ENCODE measurements around the gene LNX2.

The LNX2 gene

DNA sequence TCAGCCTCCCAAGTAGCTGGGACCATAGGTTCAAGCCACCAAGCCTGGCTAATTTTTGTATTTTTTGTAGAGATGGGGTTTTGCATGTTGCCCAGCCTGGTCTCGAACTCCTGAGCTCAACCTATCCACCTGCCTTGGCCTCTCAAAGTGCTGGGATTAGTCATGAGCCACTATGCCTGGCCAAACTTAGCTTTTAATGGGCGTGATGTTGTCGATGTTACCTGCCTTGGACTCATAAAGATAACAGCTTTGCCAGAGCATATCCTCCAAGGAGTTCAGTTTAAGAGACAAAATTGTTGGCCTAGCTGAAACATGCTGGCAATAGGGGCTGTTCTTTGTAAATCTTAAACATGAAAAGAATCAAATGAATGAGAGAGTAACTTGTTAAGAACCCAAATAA is 14.5 kb upstream of the LNX2 start:
- no peaks in the 10 kb centered on the region for H3K36me3 ChIP-seq (ENCODE audit: insufficient read depth, low read length)
- no peaks in the 10 kb centered on the region for H3K27me3 ChIP-seq (ENCODE audit: insufficient read depth, low read length, poor library complexity, severe bottlenecking)
- H3K9me3 ChIP-seq (ENCODE audit: insufficient read depth, low read depth, low read length) = no peaks in the 10 kb centered on the region
- peaks cover 46% of the 10 kb centered on the region for H3K4me1 ChIP-seq (ENCODE audit: insufficient read depth, low read length, poor library complexity, severe bottlenecking)
- no peak overlapping the region for H3K9ac ChIP-seq (ENCODE audit: low read depth, low read length, poor library complexity, severe bottlenecking)
- H3F3A ChIP-seq (ENCODE audit: low read depth) = no peaks in the 10 kb centered on the region; the same call in 1 of the 2 replicates
- H4K20me1 ChIP-seq (ENCODE audit: insufficient read depth, low read length, poor library complexity, severe bottlenecking) = peaks cover 30% of the 10 kb centered on the region
- TF ChIP-seq CTCF (conservative IDR thresholded peaks at IDR 0.05; ENCODE audit: low read length) (no peak), EZH2phosphoT487 (IDR thresholded peaks at IDR 0.05; ENCODE audit: borderline replicate concordance) (no peak)
- no peak overlapping the region for H3K4me2 ChIP-seq (ENCODE audit: low read depth, low read length, poor library complexity, severe bottlenecking)
- H3K9me2 ChIP-seq (replicated peaks; ENCODE audit: low read depth, low read length) = no peaks in the 10 kb centered on the region
- H3K79me2 ChIP-seq (ENCODE audit: insufficient read depth, low read length) = peaks cover 59% of the 10 kb centered on the region
- H2AFZ ChIP-seq (ENCODE audit: low read length) = no peak overlapping the region
- H3K4me3 ChIP-seq (ENCODE audit: low read length, poor library complexity, severe bottlenecking) = no peak overlapping the region

- Histone ChIP-seq H3K9me2 (replicated peaks; ENCODE audit: low read depth, low read length) (no peaks in the 10 kb centered on the region), H3K36me3 (ENCODE audit: insufficient read depth, low read length) (no peaks in the 10 kb centered on the region), H3K4me3 (ENCODE audit: low read length, poor library complexity, severe bottlenecking) (no peak overlapping the region), H4K20me1 (ENCODE audit: insufficient read depth, low read length, poor library complexity, severe bottlenecking) (peaks cover 30% of the 10 kb centered on the region), H3K27me3 (ENCODE audit: insufficient read depth, low read length, poor library complexity, severe bottlenecking) (no peaks in the 10 kb centered on the region), H3K9me3 (ENCODE audit: insufficient read depth, low read depth, low read length) (no peaks in the 10 kb centered on the region), H2AFZ (ENCODE audit: low read length) (no peak overlapping the region), H3K4me2 (ENCODE audit: low read depth, low read length, poor library complexity, severe bottlenecking) (no peak overlapping the region), H3K4me1 (ENCODE audit: insufficient read depth, low read length, poor library complexity, severe bottlenecking) (peaks cover 44% of the 10 kb centered on the region), H3K9ac (ENCODE audit: low read depth, low read length, poor library complexity, severe bottlenecking) (no peak overlapping the region), H3F3A (ENCODE audit: low read depth) (no peaks in the 10 kb centered on the region; the same call in 1 of the 2 replicates), H3K79me2 (ENCODE audit: insufficient read depth, low read length) (peaks cover 57% of the 10 kb centered on the region)
- no peak for TF ChIP-seq EZH2phosphoT487 (IDR thresholded peaks at IDR 0.05; ENCODE audit: borderline replicate concordance)
- no peak for TF ChIP-seq CTCF (conservative IDR thresholded peaks at IDR 0.05; ENCODE audit: low read length)
These were observed 13.9 kb upstream of the LNX2 start for GRCh38 chr13:27634231-27634630.

DNA sequence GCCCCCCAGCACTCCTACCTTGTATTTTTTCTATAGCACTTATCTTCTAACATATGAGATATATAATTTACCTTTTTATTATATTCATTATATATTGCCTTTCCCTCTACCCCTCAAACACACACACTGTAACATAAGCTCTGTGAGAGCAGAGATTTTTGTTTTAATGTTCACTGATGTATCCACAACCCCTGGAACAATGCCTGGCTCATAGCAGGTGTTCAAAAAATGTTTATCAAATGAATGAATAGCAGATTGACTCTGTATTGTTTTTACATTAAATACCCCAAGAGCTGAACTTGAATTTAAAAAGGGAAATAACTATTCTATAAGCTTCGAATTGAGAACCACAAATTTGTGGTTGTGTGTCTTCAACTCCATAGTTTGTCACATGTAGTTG is 12.3 kb upstream of the LNX2 start:
- peaks cover 32% of the 10 kb centered on the region for H3K4me1 ChIP-seq (ENCODE audit: insufficient read depth, low read length, poor library complexity, severe bottlenecking)
- H3K36me3 ChIP-seq (ENCODE audit: insufficient read depth, low read length) = no peaks in the 10 kb centered on the region
- TF ChIP-seq EZH2phosphoT487 (IDR thresholded peaks at IDR 0.05; ENCODE audit: borderline replicate concordance) (no peak), CTCF (conservative IDR thresholded peaks at IDR 0.05; ENCODE audit: low read length) (no peak)
- H3K9me3 ChIP-seq (ENCODE audit: insufficient read depth, low read depth, low read length) = no peaks in the 10 kb centered on the region
- peaks cover 59% of the 10 kb centered on the region for H3K79me2 ChIP-seq (ENCODE audit: insufficient read depth, low read length)
- H2AFZ ChIP-seq (ENCODE audit: low read length) = no peak overlapping the region
- no peaks in the 10 kb centered on the region; the same call in 1 of the 2 replicates for H3F3A ChIP-seq (ENCODE audit: low read depth)
- H3K4me3 ChIP-seq (ENCODE audit: low read length, poor library complexity, severe bottlenecking) = no peak overlapping the region
- H4K20me1 ChIP-seq (ENCODE audit: insufficient read depth, low read length, poor library complexity, severe bottlenecking) = peaks cover 35% of the 10 kb centered on the region
- H3K9ac ChIP-seq (ENCODE audit: low read depth, low read length, poor library complexity, severe bottlenecking) = no peak overlapping the region
- H3K27me3 ChIP-seq (ENCODE audit: insufficient read depth, low read length, poor library complexity, severe bottlenecking) = no peaks in the 10 kb centered on the region
- no peak overlapping the region for H3K4me2 ChIP-seq (ENCODE audit: low read depth, low read length, poor library complexity, severe bottlenecking)
- no peaks in the 10 kb centered on the region for H3K9me2 ChIP-seq (replicated peaks; ENCODE audit: low read depth, low read length)

All from Loucy (cell line).